ENCODE measurements around the gene STPG1. TPM values are rescaled to one million over a fixed set of nuclear protein-coding genes. Genes with fewer than 3 reads are reported as not detected.

STPG1 gene
- total RNA-seq, 1 donor: 10.0 TPM

- DNase-seq (ENCODE audit: low read depth): no peak
- no peak overlapping the region for H3K4me3 ChIP-seq (ENCODE audit: low read depth, low read length)
- no peak for TF ChIP-seq CTCF (IDR thresholded peaks at IDR 0.05; ENCODE audit: insufficient read depth, low read length)
These were observed 68.2 kb downstream of the STPG1 start for GRCh38 chr1:24345334-24345733.

GRCh38 chr1:24344090-24344742 is 69.4 kb downstream of the STPG1 start:
- no peak for DNase-seq (ENCODE audit: low read depth)
- H3K4me3 ChIP-seq (ENCODE audit: low read depth, low read length): no peak overlapping the region
- TF ChIP-seq CTCF (IDR thresholded peaks at IDR 0.05; ENCODE audit: insufficient read depth, low read length): no peak

- DNase-seq (ENCODE audit: low read depth): no peak
These were observed 70.0 kb downstream of the STPG1 start for GRCh38 chr1:24343412-24344089.

GRCh38 chr1:24341260-24341659 is 72.3 kb downstream of the STPG1 start:
- DNase-seq (ENCODE audit: low read depth): no peak
- no peak for TF ChIP-seq CTCF (IDR thresholded peaks at IDR 0.05; ENCODE audit: insufficient read depth, low read length)
- H3K4me3 ChIP-seq (ENCODE audit: low read depth, low read length): no peak overlapping the region

More at GRCh38 chr1:24343412-24344089, 70.0 kb downstream of the STPG1 start:
- TF ChIP-seq CTCF (IDR thresholded peaks at IDR 0.05; ENCODE audit: insufficient read depth, low read length): no peak
- H3K4me3 ChIP-seq (ENCODE audit: low read depth, low read length): no peak overlapping the region

- DNase-seq (ENCODE audit: low read depth): no peak
- no peak for TF ChIP-seq CTCF (IDR thresholded peaks at IDR 0.05; ENCODE audit: insufficient read depth, low read length)
- H3K4me3 ChIP-seq (ENCODE audit: low read depth, low read length): no peak overlapping the region
These were observed 72.8 kb downstream of the STPG1 start for GRCh38 chr1:24340770-24341169.

GRCh38 chr1:24339996-24340395 is 73.6 kb downstream of the STPG1 start:
- no peak for TF ChIP-seq CTCF (IDR thresholded peaks at IDR 0.05; ENCODE audit: insufficient read depth, low read length)
- no peak overlapping the region for H3K4me3 ChIP-seq (ENCODE audit: low read depth, low read length)
- no peak for DNase-seq (ENCODE audit: low read depth)
